NCI-H226 (cell line): ENCODE results near the gene KLHL29.

ENCODE experiments used
- DNase-seq: peaks from one replicate; pipeline ENCODE4 v3.0.0-alpha.2; 2015

Gene KLHL29

DNA sequence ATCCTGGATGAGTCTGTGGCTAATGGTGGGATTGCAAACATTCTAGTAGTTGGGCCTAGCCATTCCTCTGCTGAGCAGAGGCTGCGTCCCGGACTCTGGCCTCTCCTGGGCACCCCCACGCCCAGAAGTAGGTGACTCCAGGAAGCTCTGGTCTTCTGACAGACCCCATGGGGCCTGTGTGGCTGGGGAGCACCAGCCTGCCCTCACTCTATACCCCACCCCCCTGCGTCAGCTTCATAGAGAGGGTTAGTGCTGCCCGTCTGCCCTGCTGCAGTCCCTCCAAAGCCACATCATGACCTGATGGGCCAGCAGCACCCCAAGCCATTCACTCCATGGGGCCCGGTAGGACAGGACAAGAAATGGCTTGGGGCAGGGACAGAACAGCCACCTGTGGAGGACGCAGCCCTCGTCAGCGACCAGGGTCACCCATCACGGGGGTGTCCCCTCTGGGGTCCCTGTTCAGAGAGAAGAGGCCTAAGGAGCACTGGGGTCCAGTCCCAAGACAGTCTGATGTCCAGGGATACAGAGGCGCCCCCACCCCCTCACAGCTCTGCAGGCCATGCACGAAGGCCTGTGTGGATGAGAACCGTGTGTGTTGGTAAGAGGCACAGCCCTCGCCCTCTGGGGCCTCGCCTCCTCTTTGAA, 303.6 kb downstream of the KLHL29 start:
- no peak for DNase-seq

DNA sequence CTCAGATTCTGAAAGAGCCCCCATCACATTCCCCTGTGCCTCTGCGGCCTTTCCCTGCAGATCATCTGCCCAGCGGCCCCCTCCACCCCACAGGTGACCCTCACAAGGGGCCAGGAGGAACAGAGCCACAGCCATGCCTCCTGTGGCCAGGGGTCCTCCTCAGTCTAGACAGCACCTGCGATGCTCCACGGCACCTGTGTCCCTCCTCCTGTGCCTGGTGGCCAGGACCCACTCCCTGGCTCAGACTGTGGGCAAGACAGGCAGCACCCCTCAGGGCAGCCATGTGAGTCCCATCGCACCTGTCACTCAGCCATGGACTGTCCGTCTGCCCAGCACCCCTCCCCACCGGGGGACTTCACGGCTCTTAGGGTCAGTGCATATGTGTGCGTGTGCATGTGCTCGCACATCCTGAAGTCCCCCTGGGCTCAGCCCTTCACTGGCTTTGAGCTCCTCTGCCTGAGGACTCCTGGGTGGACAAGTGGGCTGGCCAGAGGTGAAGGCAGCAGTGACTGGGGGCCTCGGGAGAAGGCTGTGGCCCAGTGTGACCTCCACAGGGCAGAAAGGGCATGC, 304.2 kb downstream of the KLHL29 start:
- DNase-seq: no peak

DNA sequence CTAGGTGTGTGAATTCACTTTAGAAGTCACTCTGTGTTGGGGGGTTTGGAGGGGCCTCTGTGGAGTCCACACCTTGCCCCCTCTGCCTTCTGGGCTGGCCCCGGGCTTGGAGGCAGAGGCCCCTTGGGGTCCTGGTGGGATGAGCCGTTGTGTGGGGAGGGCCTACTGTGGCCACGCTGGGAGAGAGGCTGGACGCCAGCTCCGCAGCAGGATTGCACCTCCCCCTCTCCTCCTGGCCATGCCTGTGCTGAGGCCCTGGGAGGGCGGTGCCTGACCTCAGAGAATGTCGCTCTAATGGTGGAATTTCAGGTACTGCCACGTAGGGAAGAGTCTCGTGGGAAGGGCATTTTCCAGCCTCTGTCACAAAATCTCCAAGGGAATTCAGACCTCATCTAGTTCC, 304.9 kb downstream of the KLHL29 start:
- DNase-seq: no peak

DNA sequence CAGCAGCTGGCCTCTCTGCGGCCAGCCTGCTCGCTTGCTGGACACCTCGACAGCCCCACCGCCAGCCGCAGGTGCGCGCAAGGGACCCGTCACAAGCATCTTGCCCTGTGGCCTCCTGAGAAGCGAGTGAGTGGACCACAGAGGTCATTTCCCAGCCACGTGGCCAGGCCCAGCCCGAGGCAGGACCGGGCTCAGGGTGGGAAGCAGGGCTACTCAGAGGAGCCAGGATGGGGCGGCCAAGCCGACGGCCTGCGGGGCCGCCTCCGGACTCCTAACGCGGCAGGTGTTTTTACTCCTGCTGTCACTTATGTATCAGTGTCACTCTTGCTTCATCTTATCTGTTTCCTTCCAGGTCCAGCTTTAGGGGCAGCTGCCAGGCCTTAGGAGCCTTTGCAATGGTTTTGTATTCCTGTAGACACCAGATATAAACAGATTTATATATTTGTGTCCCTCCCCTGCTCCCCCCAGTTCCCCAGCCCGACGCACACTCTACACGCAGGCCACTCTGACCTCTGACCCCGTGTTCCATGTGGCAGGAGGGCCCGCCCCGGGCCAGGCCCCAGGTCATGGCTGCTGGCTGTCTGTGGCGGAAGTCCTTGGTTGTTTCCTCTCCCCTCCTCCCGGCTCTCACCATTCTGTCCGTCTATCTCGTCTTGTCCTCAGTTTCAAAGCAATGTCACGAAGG, 305.6 kb downstream of the KLHL29 start:
- no peak for DNase-seq

DNA sequence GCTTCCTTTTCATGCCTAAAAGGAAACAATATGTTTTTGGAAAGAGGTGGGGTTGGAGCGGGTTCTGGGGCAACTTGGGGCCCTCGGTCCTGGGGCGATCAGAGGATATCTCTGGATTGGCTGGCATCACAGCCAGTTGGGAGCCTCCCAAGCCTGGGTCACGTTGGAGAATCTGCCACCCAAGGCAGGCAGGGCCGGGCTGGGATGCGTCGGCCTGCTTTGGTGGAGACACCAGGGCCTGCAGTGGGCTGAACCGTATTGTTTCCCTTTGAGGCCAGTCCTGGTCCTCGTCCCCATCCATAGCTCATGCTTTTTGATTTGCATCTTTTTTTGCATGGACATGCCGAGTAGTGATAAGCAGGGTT, 306.1 kb downstream of the KLHL29 start:
- no peak for DNase-seq

DNA sequence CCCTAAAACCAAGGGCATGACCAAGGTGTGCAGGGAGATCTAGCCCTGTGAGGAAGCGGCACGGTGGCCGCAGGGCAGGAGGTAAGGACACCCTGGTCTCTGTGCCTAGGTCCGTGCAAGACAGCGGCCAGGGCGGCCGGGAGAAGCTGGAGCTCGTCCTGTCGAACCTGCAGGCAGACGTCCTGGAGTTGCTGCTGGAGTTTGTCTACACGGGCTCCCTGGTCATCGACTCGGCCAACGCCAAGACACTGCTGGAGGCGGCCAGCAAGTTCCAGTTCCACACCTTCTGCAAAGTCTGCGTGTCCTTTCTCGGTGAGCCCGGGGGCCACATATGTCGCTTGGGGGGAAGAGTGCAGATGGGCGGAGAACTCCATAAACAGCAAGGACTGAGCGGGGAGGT, 306.6 kb downstream of the KLHL29 start:
- no peak for DNase-seq

DNA sequence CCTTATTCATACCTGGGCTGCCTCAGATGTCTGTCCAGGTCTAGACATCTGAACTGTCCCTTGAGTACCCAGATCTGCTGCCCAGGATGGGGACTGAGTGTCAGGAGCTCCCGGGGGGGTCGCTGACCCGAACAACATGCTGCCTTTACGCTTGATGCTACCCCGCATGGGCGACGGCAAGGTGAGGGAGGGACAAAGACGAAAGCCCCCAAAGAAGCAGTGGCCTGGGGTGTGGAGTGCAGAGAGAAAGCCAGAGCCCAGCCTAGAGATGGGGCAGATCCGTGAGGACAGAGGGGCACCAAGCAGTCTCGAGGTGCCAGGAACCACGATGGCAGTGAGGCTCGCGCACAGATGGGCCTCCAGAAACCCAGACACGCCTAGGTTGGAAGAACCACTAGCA, 307.3 kb downstream of the KLHL29 start:
- no peak for DNase-seq

DNA sequence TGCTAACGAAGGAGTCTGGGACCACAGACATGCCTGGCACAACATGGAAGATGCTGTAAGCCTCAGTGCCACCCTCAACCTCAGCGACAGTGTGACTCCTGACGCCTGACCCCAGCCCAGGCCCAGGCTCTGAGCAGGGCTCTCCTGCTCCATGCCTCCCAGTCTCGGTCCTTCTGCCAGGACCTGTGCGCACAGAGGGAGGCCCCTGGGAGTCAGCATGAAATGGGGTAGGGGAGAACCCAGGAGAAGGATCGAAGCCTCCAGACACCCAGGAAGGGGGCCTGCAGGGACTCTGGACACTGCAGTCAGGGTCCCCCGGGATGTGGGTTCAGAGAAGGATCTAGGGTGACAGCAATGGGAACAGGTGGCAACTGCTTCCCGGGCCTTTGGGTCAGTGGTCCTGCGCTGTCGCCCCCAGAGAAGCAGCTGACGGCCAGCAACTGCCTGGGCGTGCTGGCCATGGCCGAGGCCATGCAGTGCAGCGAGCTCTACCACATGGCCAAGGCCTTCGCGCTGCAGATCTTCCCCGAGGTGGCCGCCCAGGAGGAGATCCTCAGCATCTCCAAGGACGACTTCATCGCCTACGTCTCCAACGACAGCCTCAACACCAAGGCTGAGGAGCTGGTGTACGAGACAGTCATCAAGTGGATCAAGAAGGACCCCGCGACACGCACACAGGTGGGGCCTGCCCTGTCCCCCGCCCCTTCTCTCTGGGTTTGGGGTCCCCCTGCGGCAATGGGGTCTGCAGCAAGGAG, 308.0 kb downstream of the KLHL29 start:
- no peak for DNase-seq

DNA sequence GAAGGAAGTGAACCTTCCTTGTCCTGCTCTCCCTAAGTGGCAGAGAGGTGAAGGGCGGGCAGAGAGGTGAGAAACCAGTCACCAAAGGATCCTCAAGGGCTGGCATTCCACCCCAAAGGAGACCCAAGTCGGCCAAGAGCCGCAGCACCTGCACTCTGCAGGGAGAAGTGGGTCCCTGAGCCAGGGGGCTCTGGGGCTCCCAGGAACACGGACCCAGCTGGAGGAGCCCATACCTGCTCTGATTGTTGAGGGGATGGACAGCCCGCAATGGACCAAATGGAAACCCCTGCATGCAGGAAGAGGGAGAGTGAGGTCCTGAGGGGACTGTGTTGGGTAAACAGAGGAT, 308.6 kb downstream of the KLHL29 start:
- no peak for DNase-seq

DNA sequence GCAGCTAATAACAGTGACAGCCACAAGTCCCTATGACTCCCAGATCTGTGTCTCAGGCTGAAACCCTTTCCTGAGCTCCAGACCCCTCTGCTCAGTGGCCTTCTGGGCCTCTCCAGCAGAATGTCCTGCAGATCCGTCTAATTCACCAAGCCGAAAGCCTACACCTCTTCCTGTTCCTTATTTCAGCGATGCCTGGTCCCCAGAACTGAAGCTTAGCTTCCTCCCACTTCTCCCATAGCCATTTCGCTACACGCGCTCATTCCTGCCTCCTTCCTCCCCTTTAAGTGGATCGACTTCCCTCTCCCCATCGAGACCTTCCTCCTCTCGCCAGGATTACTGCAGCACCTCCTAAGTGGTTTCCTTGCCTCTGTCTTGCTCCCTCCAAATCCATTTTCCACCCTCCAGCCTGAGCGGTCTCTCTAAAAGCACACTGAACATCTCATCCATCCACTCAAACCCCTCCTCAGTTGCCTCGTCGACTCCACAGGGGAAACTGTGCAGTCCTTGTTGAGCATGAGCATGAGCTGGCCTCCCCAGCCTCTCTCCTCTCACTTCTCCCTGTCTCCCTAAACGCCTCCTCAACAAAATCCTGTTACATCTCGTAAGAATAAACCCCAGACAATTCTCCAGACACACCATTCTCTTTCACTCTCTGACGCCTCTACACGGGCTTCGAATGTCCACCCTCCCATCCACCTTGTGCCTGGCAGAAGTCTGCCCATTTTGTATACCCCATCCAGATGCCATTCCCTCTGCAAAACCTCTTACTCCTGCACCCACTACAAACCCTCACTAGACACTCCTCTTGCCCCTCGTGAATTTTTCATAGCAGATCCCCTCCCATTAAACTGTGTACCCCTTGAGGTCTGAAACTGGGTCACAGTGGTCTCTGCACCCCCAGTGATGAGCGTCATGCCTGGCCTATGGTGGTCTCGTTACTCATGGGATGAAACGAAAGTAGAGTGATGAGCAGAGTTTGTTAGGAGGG, 309.4 kb downstream of the KLHL29 start:
- DNase-seq: no peak

DNA sequence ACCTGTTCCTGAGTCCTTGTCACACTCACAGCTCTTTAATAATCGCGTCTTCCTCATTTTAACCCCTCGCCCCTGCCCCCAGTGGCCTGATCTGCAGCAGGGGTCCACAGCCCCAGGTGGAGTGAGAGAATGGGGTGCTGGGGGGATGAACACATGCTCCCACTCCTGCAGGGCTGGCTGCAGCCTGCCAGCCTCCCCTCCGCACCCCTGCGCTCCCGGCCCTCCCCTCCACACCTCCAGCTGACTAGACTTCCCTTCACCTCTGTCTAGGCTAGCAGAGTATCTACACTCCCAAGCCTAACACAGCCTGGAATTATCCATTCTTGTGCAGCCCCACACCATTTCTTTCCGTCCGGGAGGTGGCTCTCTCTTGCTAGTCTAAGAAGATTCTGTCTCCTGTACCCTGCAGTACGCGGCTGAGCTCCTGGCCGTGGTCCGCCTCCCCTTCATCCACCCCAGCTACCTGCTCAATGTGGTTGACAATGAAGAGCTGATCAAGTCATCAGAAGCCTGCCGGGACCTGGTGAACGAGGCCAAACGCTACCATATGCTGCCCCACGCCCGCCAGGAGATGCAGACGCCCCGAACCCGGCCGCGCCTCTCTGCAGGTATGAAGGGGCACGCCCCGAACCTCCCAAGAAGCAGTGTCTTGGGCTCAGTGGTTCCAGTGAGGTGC, 310.4 kb downstream of the KLHL29 start:
- no peak for DNase-seq

DNA sequence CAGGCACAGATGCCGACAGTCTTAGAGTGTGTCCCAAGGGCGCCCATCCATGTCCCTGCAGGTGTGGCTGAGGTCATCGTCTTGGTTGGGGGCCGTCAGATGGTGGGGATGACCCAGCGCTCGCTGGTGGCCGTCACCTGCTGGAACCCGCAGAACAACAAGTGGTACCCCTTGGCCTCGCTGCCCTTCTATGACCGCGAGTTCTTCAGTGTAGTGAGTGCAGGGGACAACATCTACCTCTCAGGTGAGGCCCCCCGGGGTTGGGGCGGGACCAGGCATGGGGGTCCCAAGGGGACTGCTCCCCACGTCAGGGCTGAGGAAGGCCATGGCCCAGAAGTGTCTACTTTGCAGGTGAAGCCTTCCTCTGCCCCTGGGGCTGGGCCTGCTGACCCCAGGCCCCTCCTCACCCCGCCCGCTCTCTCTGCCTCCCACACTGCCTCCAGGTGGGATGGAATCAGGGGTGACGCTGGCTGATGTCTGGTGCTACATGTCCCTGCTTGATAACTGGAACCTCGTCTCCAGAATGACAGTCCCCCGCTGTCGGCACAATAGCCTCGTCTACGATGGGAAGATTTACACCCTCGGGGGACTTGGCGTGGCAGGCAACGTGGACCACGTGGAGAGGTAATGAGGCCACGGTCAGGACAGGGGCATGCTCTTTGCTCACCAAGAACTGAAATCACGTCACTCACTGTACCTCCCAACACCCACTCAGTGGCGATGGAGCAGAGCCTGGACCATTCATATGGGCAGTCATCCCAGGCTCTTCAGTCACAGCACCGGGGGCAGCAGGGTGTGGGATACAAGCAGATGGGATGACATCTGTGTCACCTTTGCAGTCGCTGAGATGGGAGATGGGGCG, 311.1 kb downstream of the KLHL29 start:
- no peak for DNase-seq

DNA sequence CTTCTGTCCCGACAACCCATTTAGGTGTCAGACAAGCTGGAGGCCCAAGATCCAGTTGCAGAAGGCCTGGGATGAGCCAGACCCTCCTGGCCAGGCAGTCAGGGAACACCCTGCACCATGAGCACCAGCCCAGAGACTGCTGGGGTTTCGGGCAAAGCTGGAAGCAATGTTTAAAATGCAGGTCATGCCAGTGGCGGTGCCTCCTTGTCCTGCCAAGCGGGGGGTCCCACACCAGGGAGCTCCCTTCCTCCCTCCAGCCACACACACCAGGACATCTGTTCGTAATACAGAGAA, 311.7 kb downstream of the KLHL29 start:
- DNase-seq: no peak

DNA sequence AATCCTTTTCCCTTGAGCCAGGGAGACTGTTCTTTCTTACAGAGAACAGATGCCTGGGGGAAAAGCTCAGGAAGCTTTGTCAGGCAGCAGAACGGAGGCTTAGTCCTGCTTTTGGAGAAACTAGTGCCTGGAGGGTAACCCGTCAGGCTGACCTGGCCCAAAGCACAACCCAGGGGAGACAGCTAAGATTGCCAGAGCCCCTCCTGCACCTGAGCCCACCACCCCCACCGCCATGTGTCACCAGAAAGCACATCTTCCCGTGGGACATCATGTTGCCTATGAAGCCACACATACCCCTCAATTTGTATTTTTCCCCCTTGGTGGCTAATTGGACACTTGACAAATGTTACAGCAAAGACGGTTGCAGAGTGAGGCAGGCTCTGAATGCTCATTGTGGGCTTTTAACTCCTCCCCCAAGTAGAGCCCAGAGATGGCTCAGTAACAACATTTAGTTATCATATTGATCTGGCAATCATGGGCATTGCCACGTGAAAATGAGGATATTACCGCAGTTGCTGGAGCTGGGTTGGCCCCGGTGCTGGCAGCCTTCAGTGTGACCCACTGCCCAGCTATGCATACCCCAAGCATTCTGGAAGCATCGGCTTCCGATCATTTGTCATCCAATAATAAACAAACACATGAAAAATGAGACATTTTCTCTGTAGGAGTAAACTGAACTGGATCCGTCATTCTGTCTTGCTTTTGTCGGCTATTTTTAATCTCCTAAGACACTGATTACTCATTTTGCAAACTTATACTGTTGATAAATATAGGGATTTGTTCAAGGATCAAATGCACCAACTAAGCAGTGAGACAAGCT, 312.5 kb downstream of the KLHL29 start:
- DNase-seq: no peak

DNA sequence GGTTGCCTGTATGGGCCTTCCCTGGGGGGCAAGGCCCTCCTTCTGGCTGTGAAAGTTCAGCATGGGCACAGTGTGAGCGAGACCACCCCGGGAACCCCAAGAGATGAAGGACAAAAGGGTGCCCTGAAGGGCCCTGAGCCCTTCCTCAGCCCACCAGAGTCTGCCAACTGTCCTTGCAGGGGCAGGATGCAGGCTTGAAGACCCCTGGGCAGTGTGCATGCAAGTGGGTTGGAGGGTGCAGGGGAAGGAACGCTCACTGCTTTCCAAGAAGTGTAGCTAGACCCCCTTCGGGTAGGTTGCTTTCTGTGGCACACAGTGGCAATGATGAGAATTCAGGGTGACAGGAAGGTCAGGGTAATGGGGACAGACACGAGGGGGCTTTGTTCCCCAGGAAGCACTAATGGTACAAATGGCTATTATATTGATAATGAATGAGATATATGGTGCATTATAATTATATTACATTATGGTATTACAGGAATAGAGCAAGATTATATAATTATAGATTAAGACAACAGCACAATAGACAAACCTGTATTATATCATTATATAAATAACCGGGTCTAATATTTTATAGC, 313.2 kb downstream of the KLHL29 start:
- no peak for DNase-seq

DNA sequence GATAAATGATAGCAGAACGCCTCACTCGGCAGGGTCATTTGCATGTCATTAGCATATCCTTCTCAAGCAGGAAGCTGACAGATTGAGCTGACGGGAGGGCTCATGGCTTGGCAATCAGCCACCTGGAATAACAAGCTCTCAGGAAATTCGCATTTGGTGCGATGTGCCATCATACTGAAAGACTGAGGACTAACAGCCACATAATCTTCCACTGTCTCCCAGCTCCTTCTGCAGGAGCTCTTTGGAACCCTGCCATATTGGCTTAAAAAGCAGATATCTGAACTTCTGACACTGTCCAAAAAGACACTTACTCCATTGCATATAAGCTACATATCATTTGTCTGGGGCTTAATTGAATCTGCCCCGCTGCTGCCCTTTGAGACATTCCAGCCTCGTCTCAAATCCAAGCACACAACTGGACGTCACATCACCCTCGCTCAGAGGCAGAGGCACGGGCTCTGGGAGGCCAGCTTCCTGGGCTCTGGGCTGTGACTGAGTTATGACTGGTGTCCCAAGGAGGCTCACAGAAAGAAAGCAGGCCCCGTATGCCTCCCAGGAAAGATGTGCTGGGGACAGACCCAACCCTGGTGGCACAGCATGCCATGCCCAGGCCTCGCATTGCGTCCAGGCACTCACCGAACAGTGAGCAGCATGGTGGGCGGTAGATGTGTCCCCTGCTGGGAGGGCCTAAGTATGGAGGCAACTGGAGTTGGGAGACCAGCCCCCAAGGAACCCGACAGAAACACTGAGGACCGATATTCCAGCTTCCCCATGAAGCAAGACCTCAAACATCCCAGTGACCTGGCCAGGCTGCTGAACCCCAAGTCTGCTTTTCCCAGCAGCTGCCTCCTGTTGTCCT, 314.0 kb downstream of the KLHL29 start:
- DNase-seq: no peak

DNA sequence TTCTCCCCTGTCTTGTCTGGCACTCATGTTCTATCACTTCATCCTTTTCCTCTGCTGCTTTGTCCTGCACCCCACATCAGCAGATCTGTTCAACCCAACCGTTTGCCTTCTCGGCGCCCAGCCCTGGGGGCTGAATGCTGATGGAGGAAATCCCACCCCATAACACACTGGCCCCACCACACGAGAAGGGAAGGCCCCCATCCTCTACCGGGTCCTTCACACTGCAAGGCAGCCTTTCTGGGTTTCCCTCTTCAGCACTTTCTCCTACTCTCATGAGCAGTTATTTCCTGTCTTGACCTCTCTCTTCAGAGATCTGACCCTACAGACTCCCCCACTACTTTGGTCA, 314.6 kb downstream of the KLHL29 start:
- no peak for DNase-seq

DNA sequence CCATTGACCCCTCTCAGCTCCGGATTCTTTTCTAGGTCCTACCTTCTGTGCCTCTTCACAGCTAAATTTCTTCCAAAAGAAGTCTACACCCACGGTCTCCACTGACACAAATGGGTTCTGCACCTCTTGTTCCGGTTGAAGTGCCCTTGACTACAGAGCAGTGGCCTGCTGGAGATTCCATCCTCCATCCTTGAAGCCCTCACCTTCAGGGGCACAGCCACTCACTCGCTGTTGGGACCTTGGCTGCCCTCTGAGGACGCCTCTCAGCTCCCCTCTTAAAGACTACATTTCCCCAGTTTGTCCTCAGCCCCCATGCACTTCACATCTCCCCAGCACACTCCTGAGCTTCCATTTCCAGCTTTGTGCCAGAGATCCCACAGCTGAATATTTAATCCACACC, 315.6 kb downstream of the KLHL29 start:
- no peak for DNase-seq

DNA sequence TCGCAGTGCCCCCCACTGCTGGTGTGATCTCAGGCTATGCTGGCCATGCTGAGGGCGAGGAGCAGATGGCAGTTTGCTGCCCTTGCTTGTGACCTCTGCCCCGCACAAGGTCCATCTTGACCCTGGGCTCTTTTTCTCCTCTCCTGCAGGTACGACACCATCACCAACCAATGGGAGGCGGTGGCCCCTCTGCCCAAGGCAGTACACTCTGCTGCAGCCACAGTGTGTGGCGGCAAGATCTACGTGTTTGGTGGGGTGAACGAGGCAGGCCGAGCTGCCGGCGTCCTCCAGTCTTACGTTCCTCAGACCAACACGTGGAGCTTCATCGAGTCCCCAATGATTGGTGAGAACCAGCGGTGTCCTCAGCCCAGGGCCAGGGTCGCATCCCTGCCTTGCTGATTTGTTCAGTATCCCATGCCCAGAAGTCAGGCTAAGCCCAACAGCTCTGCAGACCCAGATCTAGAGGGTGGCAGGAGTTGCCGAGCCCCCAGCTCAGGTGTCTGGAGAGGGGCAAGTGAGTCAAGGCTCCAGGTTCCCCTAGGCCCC, 318.1 kb downstream of the KLHL29 start:
- DNase-seq: no peak
